Measurements from ENCODE around the gene KLF9.

Gene KLF9

GRCh38 chr9:70390933-70391341 is 23.5 kb downstream of the KLF9 start:
- no peak for TF ChIP-seq CTCF (IDR thresholded peaks at IDR 0.05; ENCODE audit: control insufficient read depth, extremely low read depth, insufficient read depth)
- no peak for DNase-seq (ENCODE audit: low read depth)
- H3K4me3 ChIP-seq (ENCODE audit: low read depth, low read length), result no peak overlapping the region

GRCh38 chr9:70389621-70390266 is 24.7 kb downstream of the KLF9 start:
- DNase-seq (ENCODE audit: low read depth), result no peak
- H3K4me3 ChIP-seq (ENCODE audit: low read depth, low read length), result no peak overlapping the region
- TF ChIP-seq CTCF (IDR thresholded peaks at IDR 0.05; ENCODE audit: control insufficient read depth, extremely low read depth, insufficient read depth), result no peak

DNA sequence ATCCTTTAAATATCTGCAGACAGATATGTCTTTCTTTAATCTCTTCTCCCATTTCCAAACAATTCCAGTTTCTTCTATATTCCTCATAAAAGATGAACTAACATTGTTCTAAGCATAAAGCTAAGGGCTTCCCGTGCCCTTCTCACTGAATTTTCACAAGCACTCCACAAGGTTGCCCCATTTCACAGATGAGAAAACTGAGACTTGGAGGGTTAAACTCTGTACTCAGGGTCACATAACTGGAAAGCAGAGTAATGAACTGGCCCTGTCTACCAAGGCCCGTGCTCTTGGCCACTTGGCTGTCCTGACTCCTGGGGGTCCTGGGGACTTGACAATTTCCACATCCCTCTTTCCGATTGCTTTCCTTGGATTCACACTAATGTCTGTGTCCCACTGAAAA is 25.3 kb downstream of the KLF9 start:
- TF ChIP-seq CTCF (IDR thresholded peaks at IDR 0.05; ENCODE audit: control insufficient read depth, extremely low read depth, insufficient read depth), result no peak
- no peak overlapping the region for H3K4me3 ChIP-seq (ENCODE audit: low read depth, low read length)
- DNase-seq (ENCODE audit: low read depth), result no peak

DNA sequence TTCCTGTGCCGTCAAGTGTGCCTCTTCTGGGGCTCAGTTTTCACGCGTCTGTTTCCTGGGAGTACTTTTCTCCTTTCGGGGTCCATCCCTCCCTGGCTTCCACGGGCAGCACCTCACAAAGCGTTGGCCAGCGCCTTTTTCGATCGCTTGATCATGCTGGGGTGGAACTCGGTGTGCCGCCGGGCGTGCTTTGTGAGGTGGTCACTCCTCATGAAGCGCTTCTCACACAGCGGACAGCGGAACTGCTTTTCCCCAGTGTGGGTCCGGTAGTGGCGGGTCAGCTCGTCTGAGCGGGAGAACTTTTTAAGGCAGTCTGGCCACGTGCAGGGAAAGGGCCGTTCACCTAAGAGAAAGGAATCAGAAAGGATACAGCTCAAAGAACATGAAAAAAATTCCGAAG is 26.8 kb downstream of the KLF9 start:
- H3K4me3 ChIP-seq (ENCODE audit: low read depth, low read length), result no peak overlapping the region
- no peak for TF ChIP-seq CTCF (IDR thresholded peaks at IDR 0.05; ENCODE audit: control insufficient read depth, extremely low read depth, insufficient read depth)
- no peak for DNase-seq (ENCODE audit: low read depth)

DNA sequence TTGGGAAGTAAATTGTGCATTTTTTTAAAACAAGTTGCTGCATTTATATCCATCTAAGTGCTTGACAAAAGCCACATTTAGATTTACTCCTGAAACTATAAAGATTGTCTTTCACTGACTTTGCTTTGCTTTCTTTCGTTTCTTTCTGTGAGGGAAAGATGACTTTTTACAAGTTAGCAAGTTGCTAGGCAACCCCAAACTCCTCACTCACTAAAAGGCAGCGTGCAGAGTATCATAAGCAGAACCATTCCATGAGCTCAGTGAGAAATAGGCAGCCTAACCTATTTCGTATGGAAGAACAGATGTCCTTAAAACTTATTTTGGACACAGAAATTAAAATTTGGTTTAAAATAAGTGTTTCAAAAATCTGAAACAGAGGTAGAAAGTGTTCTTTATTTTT is 29.0 kb downstream of the KLF9 start:
- no peak overlapping the region for H3K4me3 ChIP-seq (ENCODE audit: low read depth, low read length)
- no peak for TF ChIP-seq CTCF (IDR thresholded peaks at IDR 0.05; ENCODE audit: control insufficient read depth, extremely low read depth, insufficient read depth)
- no peak for DNase-seq (ENCODE audit: low read depth)

DNA sequence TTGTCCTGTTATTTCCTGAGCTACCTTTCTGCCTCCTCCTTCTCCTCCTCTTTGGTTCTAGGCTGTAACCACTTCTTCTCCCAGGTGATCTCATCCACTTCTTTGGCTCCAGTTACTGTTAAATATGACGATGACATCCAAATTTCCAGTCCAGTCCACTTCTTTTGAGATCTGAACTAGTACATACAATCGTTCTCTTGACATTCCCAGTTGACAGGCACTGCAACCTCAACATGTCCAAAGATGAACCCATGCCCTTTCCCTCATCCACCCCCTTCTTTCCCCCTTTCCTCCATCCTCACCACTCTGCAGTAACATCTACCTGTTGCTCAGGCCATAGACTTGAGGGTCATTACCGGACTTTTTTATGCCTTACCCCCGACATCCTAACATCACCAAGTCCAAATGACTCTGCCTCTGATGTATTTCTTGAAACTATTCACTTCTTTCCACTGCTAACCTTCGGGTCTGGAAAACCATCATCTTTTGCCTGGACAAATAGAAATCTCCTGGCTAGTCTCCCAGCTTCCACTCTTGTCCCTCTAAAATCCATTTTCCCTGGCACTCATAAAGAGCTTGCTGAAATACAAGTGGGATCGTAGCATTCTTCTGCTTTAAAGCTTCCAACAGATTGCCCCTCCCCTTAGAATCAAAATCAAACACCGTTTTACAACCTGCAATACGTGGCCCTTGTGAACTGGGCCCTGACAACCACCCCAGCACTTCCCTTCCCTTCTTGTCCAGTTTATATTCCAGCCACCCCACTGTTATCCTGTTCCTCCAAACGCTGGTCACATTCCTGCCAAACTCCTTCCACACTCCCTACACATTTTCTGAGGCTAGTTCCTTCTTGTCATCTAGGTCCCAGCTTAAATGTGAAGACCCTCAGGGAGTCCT is 31.5 kb downstream of the KLF9 start:
- TF ChIP-seq CTCF (IDR thresholded peaks at IDR 0.05; ENCODE audit: control insufficient read depth, extremely low read depth, insufficient read depth), result no peak
- DNase-seq (ENCODE audit: low read depth), result no peak
- H3K4me3 ChIP-seq (ENCODE audit: low read depth, low read length), result no peak overlapping the region
